NCI-H146 treated with DMSO at 0.1 percent for 48 hours (cell line): Measurements from ENCODE around the gene ZGPAT.
"Not testable (repeated sequence)": the region's sequence is repeated elsewhere in the genome, so short reads cannot be mapped to it uniquely, and the experiment has no call there.

Source experiments
- DNase-seq: peaks from one replicate; lab custom pipeline; 2025; ENCODE audit not compliant: unreplicated experiment; lab: John Stamatoyannopoulos, UW

Gene ZGPAT, protein sequence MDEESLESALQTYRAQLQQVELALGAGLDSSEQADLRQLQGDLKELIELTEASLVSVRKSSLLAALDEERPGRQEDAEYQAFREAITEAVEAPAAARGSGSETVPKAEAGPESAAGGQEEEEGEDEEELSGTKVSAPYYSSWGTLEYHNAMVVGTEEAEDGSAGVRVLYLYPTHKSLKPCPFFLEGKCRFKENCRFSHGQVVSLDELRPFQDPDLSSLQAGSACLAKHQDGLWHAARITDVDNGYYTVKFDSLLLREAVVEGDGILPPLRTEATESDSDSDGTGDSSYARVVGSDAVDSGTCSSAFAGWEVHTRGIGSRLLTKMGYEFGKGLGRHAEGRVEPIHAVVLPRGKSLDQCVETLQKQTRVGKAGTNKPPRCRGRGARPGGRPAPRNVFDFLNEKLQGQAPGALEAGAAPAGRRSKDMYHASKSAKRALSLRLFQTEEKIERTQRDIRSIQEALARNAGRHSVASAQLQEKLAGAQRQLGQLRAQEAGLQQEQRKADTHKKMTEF

DNA sequence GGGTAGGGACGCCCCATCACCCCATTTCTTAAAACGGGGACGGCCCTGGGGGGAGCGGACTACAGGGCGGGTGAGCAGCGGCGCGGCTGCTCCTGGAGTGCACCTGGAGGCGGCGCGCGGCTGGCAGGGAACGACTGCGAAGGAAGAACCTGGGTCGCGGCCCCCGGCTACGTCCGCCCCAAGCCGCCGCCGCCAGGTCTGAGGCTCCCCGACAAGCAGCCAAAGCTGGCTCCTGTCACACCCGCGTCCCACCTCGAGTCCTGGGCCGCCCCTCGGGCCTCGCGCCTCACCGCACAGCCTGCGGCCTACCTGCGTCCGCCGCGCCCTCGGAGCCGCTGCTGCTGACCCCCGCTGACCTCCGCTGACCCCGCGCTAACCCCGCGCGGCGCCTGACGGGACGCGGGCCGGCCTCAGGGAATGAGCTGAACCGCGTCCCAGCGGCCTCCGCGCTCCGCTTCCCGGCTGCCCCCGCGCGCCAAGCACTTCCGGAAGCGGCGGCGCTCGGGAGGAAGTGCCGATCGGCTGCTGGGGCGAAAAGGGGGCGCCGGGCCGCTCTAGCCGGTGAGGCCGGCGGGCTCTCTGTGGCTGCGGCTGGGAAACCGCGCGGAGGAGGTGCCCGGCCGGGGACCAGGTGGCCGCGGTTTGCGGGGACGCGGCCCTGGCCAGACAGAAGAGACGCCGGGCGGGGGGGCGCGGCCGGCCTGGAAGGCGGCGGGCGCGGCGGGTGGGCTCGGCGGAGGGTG is at the start of gene ZGPAT, which contains the start of gene ARFRP1:
ZGPAT (plus strand) TSS at position 482 of the 743 bp plus-strand sequence. CDS start 542 bp downstream, outside the sequence.
ARFRP1 (minus strand) TSS at position 419 of the 743 bp plus-strand sequence. CDS start 885 bp downstream, outside the sequence.
- DNase-seq, result peak; percentile 87

- peak; percentile 47 for DNase-seq
Observed at GRCh38 chr20:63658749-63659187, 49.1 kb upstream of the ZGPAT start.

GRCh38 chr20:63659370-63659769 is 48.5 kb upstream of the ZGPAT start:
- no peak for DNase-seq

- not testable (repeated sequence) for DNase-seq
Observed at GRCh38 chr20:63660174-63660573, 47.7 kb upstream of the ZGPAT start.

DNA sequence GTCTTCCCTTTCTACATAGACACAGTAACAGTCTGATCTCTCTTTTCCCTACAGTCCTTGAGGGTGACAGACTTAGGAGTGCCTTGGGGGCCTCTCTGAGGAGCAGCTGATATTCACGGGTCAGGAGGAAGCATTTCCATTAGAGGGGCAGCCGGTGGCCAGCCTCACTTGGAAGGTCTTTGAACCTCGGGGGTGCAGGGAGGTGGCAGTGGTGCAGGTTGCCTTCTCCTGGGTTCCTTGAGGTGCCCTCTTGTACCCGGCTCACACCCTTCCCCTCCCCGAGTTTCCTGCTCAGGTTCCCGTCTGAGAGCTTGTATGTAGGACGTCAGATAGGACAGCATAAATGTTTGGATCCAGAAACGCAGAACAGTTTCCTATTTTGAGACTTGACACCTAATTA is 47.2 kb upstream of the ZGPAT start:
- DNase-seq, result no peak

DNA sequence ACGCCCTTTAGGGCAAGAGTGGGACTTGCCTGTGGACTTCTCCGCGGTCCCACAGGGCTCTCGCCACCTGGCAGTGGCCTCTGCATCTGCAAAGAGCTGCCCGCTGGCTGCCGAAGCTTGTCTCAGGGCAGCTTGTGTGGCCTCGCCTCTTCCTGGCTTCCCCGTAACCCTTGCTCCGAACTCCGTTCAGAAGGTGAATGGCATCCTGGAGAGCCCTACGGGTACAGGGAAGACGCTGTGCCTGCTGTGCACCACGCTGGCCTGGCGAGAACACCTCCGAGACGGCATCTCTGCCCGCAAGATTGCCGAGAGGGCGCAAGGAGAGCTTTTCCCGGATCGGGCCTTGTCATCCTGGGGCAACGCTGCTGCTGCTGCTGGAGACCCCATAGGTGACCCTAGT is 46.7 kb upstream of the ZGPAT start:
- no peak for DNase-seq

- DNase-seq, result no peak
Observed at GRCh38 chr20:63661959-63662812, 45.7 kb upstream of the ZGPAT start.

GRCh38 chr20:63662813-63663189 is 45.0 kb upstream of the ZGPAT start:
- no peak for DNase-seq

GRCh38 chr20:63663332-63664066 is 44.3 kb upstream of the ZGPAT start:
- DNase-seq, result no peak

GRCh38 chr20:63664143-63664851 is 43.5 kb upstream of the ZGPAT start:
- no peak for DNase-seq

GRCh38 chr20:63664861-63665594 is 42.8 kb upstream of the ZGPAT start:
- no peak for DNase-seq

DNA sequence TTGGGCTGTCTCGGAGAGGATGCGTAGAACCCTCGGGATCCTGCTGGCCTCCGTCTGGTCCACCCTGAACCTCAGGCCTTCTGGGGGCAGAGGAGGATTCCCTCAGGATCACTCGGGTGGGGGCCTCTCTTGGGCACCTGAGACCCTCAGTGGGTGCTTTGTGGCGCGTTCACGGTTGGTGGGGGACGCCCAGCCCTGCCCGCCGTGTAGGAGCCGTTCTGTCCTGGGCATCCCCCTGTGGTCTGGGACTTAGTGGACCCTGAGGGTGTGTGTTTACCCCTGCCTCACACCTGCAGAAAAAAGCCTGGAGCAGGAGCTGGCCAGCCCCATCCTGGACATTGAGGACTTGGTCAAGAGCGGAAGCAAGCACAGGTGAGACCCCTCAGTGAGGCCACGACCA is 42.1 kb upstream of the ZGPAT start:
- no peak for DNase-seq

DNA sequence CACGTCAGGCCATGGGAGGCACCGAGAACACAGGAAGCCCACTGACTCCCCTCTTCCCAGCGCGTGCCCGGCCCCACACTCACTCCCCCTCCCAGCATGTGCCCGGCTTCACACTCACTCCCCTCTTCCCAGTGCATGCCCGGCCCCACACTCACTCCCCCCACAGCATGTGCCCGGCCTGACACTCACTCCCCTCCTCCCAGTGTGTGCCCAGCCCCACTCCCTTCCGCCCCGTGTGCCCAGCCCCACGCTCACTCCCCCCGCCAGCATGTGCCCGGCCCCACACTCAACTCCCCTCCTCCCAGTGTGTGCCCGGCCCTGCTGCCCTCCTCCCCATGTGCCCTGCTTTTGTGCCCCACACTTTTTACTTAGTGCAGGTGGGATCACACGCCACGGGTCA is 40.0 kb upstream of the ZGPAT start:
- no peak for DNase-seq

DNA sequence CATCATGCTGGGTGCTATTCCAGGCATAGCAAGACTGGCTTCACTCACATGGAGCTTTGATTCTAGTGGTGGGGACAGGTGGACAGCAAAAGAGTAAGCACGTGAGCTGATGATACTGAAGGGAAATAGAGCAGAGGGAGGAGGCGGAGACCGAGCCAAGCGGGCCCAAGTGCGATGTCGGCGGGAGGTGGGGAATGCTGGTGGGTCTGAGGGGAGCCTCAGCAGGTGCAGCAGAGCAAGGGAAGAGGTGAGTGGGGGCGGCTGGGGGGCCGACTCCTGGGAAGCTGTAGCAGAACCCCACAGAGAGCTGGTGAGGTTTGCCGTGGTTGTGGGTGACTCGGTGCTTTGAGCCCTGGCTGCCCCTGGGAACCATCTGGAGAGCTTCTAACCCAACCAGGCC is 39.5 kb upstream of the ZGPAT start:
- DNase-seq, result no peak

DNA sequence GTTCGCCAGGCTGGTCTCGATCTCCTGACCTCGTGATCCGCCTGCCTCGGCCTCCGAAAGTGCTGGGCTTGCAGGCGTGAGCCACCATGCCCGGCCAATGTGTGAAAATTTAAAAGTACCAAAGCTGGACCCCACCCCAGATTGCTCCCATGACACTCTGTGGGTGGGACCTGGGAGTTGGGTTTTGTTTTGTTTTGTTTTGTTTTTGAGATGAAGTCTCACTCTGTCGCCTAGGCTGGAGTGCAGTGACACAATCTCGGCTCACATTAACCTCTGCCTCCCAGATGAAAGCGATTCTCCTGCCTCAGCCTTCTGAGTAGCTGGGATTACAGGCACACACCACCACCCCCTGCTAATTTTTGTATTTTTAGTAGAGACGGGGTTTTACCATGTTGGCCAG is 36.1 kb upstream of the ZGPAT start:
- DNase-seq, result not testable (repeated sequence)

DNA sequence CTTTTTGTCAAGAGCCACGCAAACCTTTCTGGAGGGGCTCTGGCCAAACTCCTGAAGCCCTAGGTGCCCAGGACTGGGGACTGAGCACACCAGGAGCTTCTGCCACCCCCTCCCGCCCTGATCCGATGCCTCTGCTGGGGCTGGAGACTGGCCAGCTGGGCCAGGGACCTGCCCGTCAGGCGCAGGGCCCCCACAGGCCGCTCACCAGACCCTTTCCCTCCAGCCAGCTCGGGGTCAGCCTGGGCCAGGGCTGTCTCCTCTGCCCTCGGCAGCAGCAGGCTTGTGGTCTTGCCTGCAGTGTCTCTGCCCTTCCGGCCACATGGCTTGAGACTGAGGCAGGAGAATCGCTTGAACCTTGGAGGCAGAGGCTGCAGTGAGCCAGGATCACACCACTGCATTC is 35.2 kb upstream of the ZGPAT start:
- DNase-seq, result no peak

DNA sequence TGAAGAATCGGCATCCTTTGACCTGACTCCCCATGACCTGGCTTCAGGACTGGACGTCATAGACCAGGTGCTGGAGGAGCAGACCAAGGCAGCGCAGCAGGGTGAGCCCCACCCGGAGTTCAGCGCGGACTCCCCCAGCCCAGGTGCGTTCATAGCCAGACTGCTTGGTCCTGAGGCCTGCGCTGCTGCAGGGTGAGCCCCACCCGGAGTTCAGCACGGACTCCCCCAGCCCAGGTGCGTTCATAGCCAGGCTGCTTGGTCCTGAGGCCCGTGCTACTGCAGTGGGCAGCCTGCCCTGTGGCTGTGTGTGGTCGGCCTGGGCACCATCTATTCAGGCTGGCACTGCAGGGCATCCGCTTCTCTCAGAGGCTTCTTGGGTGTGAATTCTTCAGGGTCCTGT is 33.9 kb upstream of the ZGPAT start:
- no peak for DNase-seq

DNA sequence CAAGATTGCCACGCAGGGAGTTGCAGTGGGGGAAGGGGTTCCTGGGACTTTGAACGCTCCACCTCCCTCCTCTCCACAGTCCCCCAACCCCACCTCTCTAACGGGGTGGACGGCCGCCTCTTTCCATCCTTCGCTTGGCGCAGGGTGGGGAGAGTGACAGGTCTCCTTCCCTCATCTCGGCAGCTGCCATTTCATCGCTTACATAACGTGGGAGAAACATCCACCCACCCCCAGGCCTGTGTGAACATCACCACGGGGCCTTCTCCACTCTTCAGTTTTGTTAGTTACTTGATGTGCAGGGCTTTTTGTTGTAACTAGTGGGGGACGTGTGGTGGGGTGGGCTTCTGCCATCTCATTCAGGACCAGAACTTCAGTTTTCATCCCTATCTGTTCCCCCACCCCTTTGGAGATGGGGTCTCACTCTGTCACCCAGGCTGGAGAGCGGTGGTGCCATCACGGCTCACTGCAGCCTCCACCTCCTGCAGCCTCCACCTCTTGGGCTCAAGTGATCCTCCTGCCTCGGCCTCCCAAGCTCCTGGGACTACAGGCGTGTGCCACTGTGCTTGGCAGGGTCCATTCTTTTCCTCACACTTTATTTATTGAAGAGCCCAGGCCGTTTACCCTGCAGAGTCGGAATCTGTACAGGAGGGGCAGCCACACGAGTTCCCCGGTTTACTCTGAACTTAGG is 32.0 kb upstream of the ZGPAT start:
- DNase-seq, result no peak
